ENCODE data around the gene PPP1R1A. TPM values are rescaled to one million over a fixed set of nuclear protein-coding genes. Genes with fewer than 3 reads are reported as not detected.

The PPP1R1A gene
- total RNA-seq, 1 experiment from 2014 or later: 0.43 TPM

GRCh38 chr12:54593135-54593534 is 4.7 kb upstream of the PPP1R1A start:
- Mint-ChIP-seq H3K27me3 (ENCODE audit: insufficient read depth, unreplicated experiment) (peaks cover 38% of the 10 kb centered on the region), H3K27ac (ENCODE audit: unreplicated experiment) (no peak overlapping the region), H3K4me3 (ENCODE audit: unreplicated experiment) (no peak overlapping the region), H3K9me3 (ENCODE audit: unreplicated experiment) (no peaks in the 10 kb centered on the region), H3K4me1 (ENCODE audit: low read depth, unreplicated experiment) (peaks cover 11% of the 10 kb centered on the region), H3K36me3 (ENCODE audit: insufficient read depth, unreplicated experiment) (no peaks in the 10 kb centered on the region)
- H3K4me3 ChIP-seq (ENCODE audit: low read depth, low read length): no peak overlapping the region
- no TSS peak for BruUV-seq (replicated peaks)
- no peaks in the 10 kb centered on the region for H3K27me3 ChIP-seq (replicated peaks; ENCODE audit: control insufficient read depth, insufficient read depth, low read length)
- no peaks in the 10 kb centered on the region for H3K4me1 ChIP-seq
- TF ChIP-seq, protein P1, sequence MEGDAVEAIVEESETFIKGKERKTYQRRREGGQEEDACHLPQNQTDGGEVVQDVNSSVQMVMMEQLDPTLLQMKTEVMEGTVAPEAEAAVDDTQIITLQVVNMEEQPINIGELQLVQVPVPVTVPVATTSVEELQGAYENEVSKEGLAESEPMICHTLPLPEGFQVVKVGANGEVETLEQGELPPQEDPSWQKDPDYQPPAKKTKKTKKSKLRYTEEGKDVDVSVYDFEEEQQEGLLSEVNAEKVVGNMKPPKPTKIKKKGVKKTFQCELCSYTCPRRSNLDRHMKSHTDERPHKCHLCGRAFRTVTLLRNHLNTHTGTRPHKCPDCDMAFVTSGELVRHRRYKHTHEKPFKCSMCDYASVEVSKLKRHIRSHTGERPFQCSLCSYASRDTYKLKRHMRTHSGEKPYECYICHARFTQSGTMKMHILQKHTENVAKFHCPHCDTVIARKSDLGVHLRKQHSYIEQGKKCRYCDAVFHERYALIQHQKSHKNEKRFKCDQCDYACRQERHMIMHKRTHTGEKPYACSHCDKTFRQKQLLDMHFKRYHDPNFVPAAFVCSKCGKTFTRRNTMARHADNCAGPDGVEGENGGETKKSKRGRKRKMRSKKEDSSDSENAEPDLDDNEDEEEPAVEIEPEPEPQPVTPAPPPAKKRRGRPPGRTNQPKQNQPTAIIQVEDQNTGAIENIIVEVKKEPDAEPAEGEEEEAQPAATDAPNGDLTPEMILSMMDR (IDR thresholded peaks at IDR 0.05; ENCODE audit: insufficient read depth in 1 of 2, low read depth in 1 of 2, low read length in 1 of 2, severe bottlenecking in 1 of 2, unreplicated experiment in 1 of 2): no peak
- no peaks in the 10 kb centered on the region for H3K9me3 ChIP-seq
- ChIA-PET POLR2A (no interaction called here), CTCF (interaction anchor here (1.1 kb wide), 1 partner anchor 13 kb away, joined by 4 read pairs; no protein-coding TSS in a partner anchor)
- H3K36me3 ChIP-seq (ENCODE audit: control insufficient read depth, insufficient read depth, low read length): no peaks in the 10 kb centered on the region
- intact Hi-C loops (cut with micrococcal nuclease; ENCODE audit: unreplicated experiment): no loop called here
- DNase-seq: no peak

DNA sequence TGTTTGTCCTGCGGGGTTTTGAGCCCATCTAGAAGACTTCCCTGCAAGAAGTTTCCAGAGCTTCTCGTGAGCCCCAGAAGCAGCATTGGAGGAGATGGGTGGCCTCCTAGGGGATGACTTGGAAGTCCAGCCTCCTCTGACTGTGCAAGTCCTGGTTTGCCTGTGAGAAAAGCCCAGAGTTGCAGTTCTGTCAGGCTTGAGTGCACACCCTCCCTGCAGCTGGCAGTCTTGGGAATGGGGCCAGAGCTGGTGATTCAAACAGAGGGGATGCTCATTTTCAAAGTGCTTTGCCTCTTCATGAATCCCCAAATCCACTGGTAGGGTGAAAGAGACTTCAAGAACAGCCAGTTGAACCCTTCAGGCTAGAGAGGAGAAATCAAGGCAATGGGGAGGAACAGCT is 3.9 kb upstream of the PPP1R1A start:
- ChIA-PET POLR2A (no interaction called here), CTCF (interaction anchor here (0.7 to 1.1 kb wide), 2 partner anchors 12 to 191 kb away, joined by 3 to 4 read pairs; no protein-coding TSS in a partner anchor)
- Histone ChIP-seq H3K4me1 (no peaks in the 10 kb centered on the region), H3K27me3 (replicated peaks; ENCODE audit: control insufficient read depth, insufficient read depth, low read length) (no peaks in the 10 kb centered on the region), H3K9me3 (no peaks in the 10 kb centered on the region), H3K4me3 (ENCODE audit: low read depth, low read length) (no peak overlapping the region), H3K36me3 (ENCODE audit: control insufficient read depth, insufficient read depth, low read length) (no peaks in the 10 kb centered on the region)
- no peak overlapping the region for H3K4me3 Mint-ChIP-seq (ENCODE audit: unreplicated experiment)
- intact Hi-C loops (cut with micrococcal nuclease; ENCODE audit: unreplicated experiment): no loop called here
- H3K9me3 Mint-ChIP-seq (ENCODE audit: unreplicated experiment): no peaks in the 10 kb centered on the region
- H3K27ac Mint-ChIP-seq (ENCODE audit: unreplicated experiment): no peak overlapping the region
- no peaks in the 10 kb centered on the region for H3K36me3 Mint-ChIP-seq (ENCODE audit: insufficient read depth, unreplicated experiment)
- H3K27me3 Mint-ChIP-seq (ENCODE audit: insufficient read depth, unreplicated experiment): peaks cover 38% of the 10 kb centered on the region
- DNase-seq: no peak
- TF ChIP-seq, protein P1 (IDR thresholded peaks at IDR 0.05; ENCODE audit: insufficient read depth in 1 of 2, low read depth in 1 of 2, low read length in 1 of 2, severe bottlenecking in 1 of 2, unreplicated experiment in 1 of 2): no peak
- no TSS peak for BruUV-seq (replicated peaks)
- H3K4me1 Mint-ChIP-seq (ENCODE audit: low read depth, unreplicated experiment): peaks cover 11% of the 10 kb centered on the region

- ChIA-PET POLR2A (no interaction called here), CTCF (interaction anchor here (1.4 kb wide), 1 partner anchor 13 kb away, joined by 3 read pairs; no protein-coding TSS in a partner anchor)
- no peak for DNase-seq
- H3K4me3 Mint-ChIP-seq (ENCODE audit: unreplicated experiment): no peak overlapping the region
- H3K36me3 ChIP-seq (ENCODE audit: control insufficient read depth, insufficient read depth, low read length): no peaks in the 10 kb centered on the region
- H3K27ac Mint-ChIP-seq (ENCODE audit: unreplicated experiment): no peak overlapping the region
- TF ChIP-seq, protein P1 (IDR thresholded peaks at IDR 0.05; ENCODE audit: insufficient read depth in 1 of 2, low read depth in 1 of 2, low read length in 1 of 2, severe bottlenecking in 1 of 2, unreplicated experiment in 1 of 2): no peak
- H3K4me3 ChIP-seq (ENCODE audit: low read depth, low read length): no peak overlapping the region
- H3K27me3 ChIP-seq (replicated peaks; ENCODE audit: control insufficient read depth, insufficient read depth, low read length): peaks cover 2% of the 10 kb centered on the region
- H3K4me1 ChIP-seq: no peaks in the 10 kb centered on the region
- no peaks in the 10 kb centered on the region for H3K9me3 Mint-ChIP-seq (ENCODE audit: unreplicated experiment)
- H3K9me3 ChIP-seq: no peaks in the 10 kb centered on the region
- no peaks in the 10 kb centered on the region for H3K36me3 Mint-ChIP-seq (ENCODE audit: insufficient read depth, unreplicated experiment)
- intact Hi-C loops (cut with micrococcal nuclease; ENCODE audit: unreplicated experiment): no loop called here
- BruUV-seq (replicated peaks): no TSS peak
- H3K4me1 Mint-ChIP-seq (ENCODE audit: low read depth, unreplicated experiment): peaks cover 11% of the 10 kb centered on the region
- peaks cover 36% of the 10 kb centered on the region for H3K27me3 Mint-ChIP-seq (ENCODE audit: insufficient read depth, unreplicated experiment)
Observed at GRCh38 chr12:54590978-54591591, 2.6 kb upstream of the PPP1R1A start.
